K562 (cell line): ENCODE measurements around the gene GMEB1. TPM values are rescaled to one million over a fixed set of nuclear protein-coding genes. Genes with fewer than 3 reads are reported as not detected.

Source experiments
- CAMTA2 ChIP-seq: fragments of 250-450 bp; sonication (Bioruptor Pico); conservative IDR thresholded peaks from 2 replicates; pipeline ENCODE4 v1.5.1; 2022
- EGR1 ChIP-seq: fragments of 450-650 bp; conservative IDR thresholded peaks from 2 replicates; pipeline ENCODE4 v1.6.1; 2017; ENCODE audit warnings: mild to moderate bottlenecking
- KLF13 ChIP-seq: fragments of 450-650 bp; IDR thresholded peaks from 2 replicates; pipeline ENCODE4 v1.6.1; 2016; ENCODE audit warnings: missing genetic modification characterization, low read depth, mild to moderate bottlenecking, missing compliant biosample characterization, moderate library complexity, borderline replicate concordance
- MAX ChIP-seq: sonication (generic); formaldehyde crosslinking; IDR thresholded peaks from 2 replicates; pipeline ENCODE4 v1.9.0; 2022; ENCODE audit warnings: mild to moderate bottlenecking, missing genetic modification reagents
- PYGO2 ChIP-seq: fragments of 450-650 bp; IDR thresholded peaks from 2 replicates; pipeline ENCODE4 v1.6.1; 2016; ENCODE audit warnings: mild to moderate bottlenecking, missing genetic modification characterization, moderate library complexity, missing compliant biosample characterization
- RNF2 ChIP-seq: sonication (generic); IDR thresholded peaks from 2 replicates; pipeline ENCODE4 v1.6.1; 2016
- XRCC4 ChIP-seq: IDR thresholded peaks from one replicate; pipeline ENCODE4 v1.6.1; 2011; ENCODE audit not compliant: insufficient read depth, insufficient read length; ENCODE audit errors: extremely low read depth
- polyA plus RNA-seq, 8 experiments: library from polyadenylated mRNA; depleted of rRNA in 4 of 8; stranded (reverse) in 5 of 8; unstranded in 3 of 8; fragments of >200 nt; fragmentation: Nextera tagmentation in 2 of 8; fragmentation: Illumina TruSeq in 1 of 8; extraction: Ambion mirVana in 2 of 8; extraction: Trizol in 1 of 8; gene quantifications; 2 replicates each; pipeline versions ENCODE4 v1.2.1 to v1.2.3, GENCODE V29; 2011 to 2014; ENCODE audit warnings: inconsistent platforms in 1 of 8, missing spikeins in 1 of 8
- total RNA-seq, 7 experiments: library from RNA; depleted of rRNA in 6 of 7; stranded (reverse); fragments of >200 nt in 6 of 7; fragmentation: Illumina TruSeq in 2 of 7; extraction: Trizol in 2 of 7; gene quantifications; 2 replicates each; pipeline versions ENCODE4 v1.2.1 to v1.2.3, GENCODE V29; 2011 to 2021; ENCODE audit warnings: low replicate concordance in 1 of 7
- TF ChIP-seq, protein P1 (sequence below), 2 experiments: fragments of 450-650 bp; IDR thresholded peaks; 2 replicates each; pipeline ENCODE4 v1.6.1; 2016; ENCODE audit warnings: mild to moderate bottlenecking in 2 of 2, borderline replicate concordance in 1 of 2, low read depth in 1 of 2, moderate library complexity in 1 of 2
- TF ChIP-seq, protein P2 (sequence below), 2 experiments: fragments of 450-650 bp; IDR thresholded peaks; 2 replicates each; pipeline ENCODE4 v1.6.1; 2018; ENCODE audit warnings: mild to moderate bottlenecking in 2 of 2, low read depth in 1 of 2; ENCODE audit not compliant: partially characterized antibody in 2 of 2
- TF ChIP-seq, protein P3 (sequence below): sonication (generic); formaldehyde crosslinking; IDR thresholded peaks from 2 replicates; pipeline ENCODE4 v1.8.0; 2022; ENCODE audit warnings: missing genetic modification reagents, mild to moderate bottlenecking, borderline replicate concordance

GMEB1 gene
- total and polyA plus RNA-seq, 9 of the 15 experiments (the other 6 are each of a cell fraction or from before 2014, with no cell fraction given): 6.6 to 17.5 (median 8.5) TPM

- TF ChIP-seq, protein P1, sequence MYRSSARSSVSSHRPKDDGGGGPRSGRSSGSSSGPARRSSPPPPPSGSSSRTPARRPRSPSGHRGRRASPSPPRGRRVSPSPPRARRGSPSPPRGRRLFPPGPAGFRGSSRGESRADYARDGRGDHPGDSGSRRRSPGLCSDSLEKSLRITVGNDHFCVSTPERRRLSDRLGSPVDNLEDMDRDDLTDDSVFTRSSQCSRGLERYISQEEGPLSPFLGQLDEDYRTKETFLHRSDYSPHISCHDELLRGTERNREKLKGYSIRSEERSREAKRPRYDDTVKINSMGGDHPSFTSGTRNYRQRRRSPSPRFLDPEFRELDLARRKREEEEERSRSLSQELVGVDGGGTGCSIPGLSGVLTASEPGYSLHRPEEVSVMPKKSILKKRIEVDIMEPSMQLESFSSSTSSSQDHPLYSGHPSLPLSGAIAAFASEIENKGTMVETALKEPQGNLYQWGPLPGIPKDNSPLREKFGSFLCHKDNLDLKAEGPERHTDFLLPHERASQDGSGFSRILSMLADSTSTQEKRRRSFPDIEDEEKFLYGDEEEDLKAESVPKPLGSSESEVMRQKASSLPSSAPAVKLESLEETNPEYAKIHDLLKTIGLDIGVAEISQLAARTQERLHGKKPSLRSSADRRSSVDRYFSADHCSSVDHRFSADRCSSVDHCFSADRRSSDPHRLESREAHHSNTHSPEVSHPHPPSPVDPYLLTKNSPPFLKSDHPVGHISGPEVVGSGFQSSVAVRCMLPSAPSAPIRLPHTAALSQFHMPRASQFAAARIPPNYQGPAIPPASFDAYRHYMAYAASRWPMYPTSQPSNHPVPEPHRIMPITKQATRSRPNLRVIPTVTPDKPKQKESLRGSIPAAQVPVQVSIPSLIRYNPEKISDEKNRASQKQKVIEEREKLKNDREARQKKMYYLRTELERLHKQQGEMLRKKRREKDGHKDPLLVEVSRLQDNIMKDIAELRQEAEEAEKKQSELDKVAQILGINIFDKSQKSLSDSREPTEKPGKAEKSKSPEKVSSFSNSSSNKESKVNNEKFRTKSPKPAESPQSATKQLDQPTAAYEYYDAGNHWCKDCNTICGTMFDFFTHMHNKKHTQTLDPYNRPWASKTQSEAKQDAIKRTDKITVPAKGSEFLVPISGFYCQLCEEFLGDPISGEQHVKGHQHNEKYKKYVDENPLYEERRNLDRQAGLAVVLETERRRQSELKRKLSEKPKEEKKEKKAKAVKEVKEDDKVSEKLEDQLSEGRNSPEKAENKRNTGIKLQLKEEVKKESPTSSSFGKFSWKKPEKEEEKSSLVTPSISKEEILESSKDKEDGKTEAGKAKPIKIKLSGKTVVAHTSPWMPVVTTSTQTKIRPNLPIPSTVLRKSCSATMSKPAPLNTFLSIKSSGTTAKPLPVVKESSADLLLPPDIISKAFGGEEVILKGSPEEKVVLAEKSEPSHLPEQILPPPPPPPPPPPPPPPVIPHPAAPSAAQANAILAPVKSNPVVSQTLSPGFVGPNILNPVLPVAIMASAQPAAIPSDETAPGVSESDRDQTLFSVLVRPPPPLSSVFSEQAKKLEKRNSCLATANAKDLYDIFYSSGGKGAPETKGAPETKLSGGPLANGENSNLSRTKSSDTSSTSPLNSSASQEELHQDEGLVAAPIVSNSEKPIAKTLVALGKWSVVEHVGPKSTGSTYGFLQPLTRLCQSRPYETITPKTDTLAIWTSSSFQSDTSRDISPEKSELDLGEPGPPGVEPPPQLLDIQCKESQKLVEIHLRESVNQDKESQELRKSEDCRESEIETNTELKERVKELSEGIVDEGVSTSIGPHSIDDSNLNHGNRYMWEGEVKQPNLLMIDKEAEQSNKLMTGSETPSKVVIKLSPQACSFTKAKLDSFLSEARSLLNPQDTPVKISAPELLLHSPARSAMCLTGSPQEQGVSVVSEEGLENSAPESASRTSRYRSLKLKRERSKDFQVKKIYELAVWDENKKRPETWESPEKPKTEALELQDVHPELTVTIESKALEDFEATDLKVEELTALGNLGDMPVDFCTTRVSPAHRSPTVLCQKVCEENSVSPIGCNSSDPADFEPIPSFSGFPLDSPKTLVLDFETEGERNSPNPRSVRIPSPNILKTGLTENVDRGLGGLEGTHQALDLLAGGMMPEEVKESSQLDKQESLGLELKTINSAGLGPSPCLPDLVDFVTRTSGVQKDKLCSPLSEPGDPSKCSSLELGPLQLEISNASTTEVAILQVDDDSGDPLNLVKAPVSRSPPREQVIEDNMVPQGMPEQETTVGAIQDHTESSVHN (IDR thresholded peaks at IDR 0.05; ENCODE audit: borderline replicate concordance in 1 of 2, low read depth in 1 of 2): 0 out of 4 replicates have a peak, but pooled peaks of 1 of the 2 experiments have one; percentile 11
- TF ChIP-seq, protein P2, sequence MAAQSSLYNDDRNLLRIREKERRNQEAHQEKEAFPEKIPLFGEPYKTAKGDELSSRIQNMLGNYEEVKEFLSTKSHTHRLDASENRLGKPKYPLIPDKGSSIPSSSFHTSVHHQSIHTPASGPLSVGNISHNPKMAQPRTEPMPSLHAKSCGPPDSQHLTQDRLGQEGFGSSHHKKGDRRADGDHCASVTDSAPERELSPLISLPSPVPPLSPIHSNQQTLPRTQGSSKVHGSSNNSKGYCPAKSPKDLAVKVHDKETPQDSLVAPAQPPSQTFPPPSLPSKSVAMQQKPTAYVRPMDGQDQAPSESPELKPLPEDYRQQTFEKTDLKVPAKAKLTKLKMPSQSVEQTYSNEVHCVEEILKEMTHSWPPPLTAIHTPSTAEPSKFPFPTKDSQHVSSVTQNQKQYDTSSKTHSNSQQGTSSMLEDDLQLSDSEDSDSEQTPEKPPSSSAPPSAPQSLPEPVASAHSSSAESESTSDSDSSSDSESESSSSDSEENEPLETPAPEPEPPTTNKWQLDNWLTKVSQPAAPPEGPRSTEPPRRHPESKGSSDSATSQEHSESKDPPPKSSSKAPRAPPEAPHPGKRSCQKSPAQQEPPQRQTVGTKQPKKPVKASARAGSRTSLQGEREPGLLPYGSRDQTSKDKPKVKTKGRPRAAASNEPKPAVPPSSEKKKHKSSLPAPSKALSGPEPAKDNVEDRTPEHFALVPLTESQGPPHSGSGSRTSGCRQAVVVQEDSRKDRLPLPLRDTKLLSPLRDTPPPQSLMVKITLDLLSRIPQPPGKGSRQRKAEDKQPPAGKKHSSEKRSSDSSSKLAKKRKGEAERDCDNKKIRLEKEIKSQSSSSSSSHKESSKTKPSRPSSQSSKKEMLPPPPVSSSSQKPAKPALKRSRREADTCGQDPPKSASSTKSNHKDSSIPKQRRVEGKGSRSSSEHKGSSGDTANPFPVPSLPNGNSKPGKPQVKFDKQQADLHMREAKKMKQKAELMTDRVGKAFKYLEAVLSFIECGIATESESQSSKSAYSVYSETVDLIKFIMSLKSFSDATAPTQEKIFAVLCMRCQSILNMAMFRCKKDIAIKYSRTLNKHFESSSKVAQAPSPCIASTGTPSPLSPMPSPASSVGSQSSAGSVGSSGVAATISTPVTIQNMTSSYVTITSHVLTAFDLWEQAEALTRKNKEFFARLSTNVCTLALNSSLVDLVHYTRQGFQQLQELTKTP (IDR thresholded peaks at IDR 0.05; ENCODE audit: low read depth in 1 of 2, partially characterized antibody in 2 of 2): peak in 1 of 2 experiments; percentile 39
- TF ChIP-seq, protein P3, sequence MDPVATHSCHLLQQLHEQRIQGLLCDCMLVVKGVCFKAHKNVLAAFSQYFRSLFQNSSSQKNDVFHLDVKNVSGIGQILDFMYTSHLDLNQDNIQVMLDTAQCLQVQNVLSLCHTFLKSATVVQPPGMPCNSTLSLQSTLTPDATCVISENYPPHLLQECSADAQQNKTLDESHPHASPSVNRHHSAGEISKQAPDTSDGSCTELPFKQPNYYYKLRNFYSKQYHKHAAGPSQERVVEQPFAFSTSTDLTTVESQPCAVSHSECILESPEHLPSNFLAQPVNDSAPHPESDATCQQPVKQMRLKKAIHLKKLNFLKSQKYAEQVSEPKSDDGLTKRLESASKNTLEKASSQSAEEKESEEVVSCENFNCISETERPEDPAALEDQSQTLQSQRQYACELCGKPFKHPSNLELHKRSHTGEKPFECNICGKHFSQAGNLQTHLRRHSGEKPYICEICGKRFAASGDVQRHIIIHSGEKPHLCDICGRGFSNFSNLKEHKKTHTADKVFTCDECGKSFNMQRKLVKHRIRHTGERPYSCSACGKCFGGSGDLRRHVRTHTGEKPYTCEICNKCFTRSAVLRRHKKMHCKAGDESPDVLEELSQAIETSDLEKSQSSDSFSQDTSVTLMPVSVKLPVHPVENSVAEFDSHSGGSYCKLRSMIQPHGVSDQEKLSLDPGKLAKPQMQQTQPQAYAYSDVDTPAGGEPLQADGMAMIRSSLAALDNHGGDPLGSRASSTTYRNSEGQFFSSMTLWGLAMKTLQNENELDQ (CRISPR knock-in tag): peak; percentile 84; the same call in 1 of the 2 replicates
- TF ChIP-seq KLF13 (tag) (peak; percentile 35; the same call in 1 of the 2 replicates), PYGO2 (tag) (0 out of 2 replicates have a peak, but pooled peaks have one; percentile 63), EGR1 (0 out of 2 replicates have a peak, but pooled peaks have one; percentile 40), XRCC4 (no peak), MAX (CRISPR knock-in tag) (peak; percentile 97), CAMTA2 (CRISPR knock-in tag) (0 out of 2 replicates have a peak, but pooled peaks have one; percentile 57), RNF2 (peak; percentile 89)
These were observed 25.5 kb upstream of the GMEB1 start, which contains the start of gene TAF12 (continued) for GRCh38 chr1:28642847-28643635.
